ENCODE measurements around the gene TMEM120B.

The TMEM120B gene

DNA sequence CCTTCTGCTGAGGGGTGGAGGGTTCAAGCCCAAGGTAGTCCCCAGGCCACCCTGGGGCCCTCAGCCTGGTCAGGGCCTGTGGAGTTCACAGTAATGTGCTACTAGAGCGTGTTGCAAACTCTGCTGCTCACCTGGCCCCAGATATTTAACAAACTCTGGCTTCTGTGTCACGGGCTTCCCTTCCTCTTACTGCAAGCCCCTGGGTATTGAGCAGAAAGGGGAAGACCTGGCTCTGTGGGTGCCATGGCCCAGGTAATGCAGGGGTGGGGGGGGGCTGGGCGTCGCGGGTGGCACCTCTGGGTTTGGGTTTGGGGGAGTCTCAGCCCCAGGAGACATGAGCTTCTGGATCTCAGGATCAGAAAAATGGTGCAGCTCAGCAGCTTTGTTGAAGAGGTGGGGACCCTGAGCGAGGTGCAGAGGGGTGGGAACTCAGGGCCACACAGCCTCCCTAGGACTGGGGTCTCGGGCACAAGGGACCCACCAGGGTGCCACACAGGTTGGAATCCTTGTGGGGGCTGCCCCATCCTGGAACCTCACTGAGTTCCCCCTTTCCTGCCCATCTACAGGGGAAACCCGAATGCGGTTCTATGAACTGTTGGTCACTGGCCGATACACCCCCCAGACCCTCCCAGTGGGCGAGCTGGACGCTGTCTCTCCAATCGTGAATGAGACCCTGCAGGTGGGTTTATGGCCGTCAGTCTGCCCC lies 95.2 kb downstream of the TMEM120B start:
- no peak for DNase-seq (ENCODE audit: low spot score)
- Mint-ChIP-seq H3K36me3 (ENCODE audit: low read depth) (peaks cover 44% of the 10 kb centered on the region), H3K27ac (no peak overlapping the region), H3K27me3 (ENCODE audit: low read depth) (no peaks in the 10 kb centered on the region), H3K4me1 (ENCODE audit: low read depth) (peaks cover 32% of the 10 kb centered on the region), H3K9me3 (no peaks in the 10 kb centered on the region), H3K4me3 (peak overlapping the region; percentile 15)

DNA sequence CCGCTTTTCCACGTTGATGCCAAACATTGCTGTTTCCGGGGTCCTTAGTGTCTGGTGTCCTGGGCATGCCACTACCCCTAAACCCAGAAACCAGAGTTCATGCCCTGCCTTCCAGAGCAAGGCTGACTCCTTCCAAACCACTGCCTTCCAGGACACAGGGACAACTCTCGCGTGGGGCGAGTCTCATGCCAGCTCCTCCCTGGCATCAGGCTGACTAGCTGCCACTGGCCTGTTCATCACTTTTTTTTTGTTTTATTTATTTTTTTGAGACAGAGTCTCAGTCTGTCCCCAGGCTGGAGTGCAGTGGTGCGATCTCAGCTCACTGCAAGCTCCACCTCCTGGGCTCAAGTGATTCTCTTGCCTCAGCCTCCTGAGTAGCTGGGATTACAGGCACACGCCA lies 96.1 kb downstream of the TMEM120B start:
- no peaks in the 10 kb centered on the region for H3K9me3 Mint-ChIP-seq
- H3K27me3 Mint-ChIP-seq (ENCODE audit: low read depth) = no peaks in the 10 kb centered on the region
- no peak overlapping the region for H3K27ac Mint-ChIP-seq
- H3K4me1 Mint-ChIP-seq (ENCODE audit: low read depth) = peaks cover 36% of the 10 kb centered on the region
- peaks cover 52% of the 10 kb centered on the region for H3K36me3 Mint-ChIP-seq (ENCODE audit: low read depth)
- no peak for DNase-seq (ENCODE audit: low spot score)
- no peak overlapping the region for H3K4me3 Mint-ChIP-seq

DNA sequence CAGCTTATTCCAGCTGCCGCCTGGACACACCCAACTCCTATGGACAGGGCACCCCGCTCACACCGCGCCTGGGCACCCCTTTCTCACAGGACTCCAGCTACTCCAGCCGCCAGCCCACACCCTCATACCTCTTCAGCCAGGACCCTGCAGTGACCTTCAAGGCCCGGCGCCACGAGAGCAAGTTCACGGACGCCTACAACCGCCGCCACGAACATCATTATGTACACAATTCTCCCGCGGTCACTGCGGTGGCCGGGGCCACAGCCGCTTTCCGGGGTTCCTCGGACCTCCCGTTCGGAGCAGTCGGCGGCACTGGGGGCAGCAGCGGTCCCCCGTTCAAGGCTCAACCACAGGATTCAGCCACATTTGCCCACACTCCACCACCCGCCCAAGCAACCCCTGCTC lies 97.2 kb downstream of the TMEM120B start:
- Mint-ChIP-seq H3K36me3 (ENCODE audit: low read depth) (peaks cover 56% of the 10 kb centered on the region), H3K27me3 (ENCODE audit: low read depth) (no peaks in the 10 kb centered on the region), H3K4me1 (ENCODE audit: low read depth) (peaks cover 37% of the 10 kb centered on the region), H3K27ac (no peak overlapping the region), H3K9me3 (no peaks in the 10 kb centered on the region), H3K4me3 (peak overlapping the region; percentile 21)
- no peak for DNase-seq (ENCODE audit: low spot score)

DNA sequence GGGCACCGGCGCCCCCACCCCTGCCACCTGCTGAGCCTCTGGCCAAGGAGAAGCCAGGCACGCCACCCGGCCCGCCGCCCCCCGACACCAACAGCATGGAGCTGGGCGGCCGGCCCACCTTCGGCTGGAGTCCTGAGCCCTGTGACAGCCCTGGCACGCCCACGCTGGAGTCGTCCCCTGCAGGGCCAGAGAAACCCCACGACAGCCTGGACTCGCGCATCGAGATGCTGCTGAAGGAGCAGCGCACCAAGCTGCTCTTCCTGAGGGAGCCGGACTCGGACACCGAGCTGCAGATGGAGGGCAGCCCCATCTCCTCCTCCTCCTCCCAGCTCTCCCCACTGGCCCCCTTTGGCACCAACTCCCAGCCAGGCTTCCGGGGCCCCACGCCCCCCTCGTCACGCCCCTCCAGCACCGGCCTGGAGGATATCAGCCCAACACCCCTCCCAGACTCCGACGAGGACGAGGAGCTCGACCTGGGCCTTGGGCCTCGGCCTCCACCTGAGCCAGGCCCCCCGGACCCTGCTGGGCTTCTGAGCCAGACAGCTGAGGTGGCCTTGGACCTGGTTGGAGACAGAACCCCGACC lies 97.8 kb downstream of the TMEM120B start:
- Mint-ChIP-seq H3K27me3 (ENCODE audit: low read depth) (no peaks in the 10 kb centered on the region), H3K4me1 (ENCODE audit: low read depth) (peaks cover 37% of the 10 kb centered on the region), H3K9me3 (no peaks in the 10 kb centered on the region), H3K27ac (no peak overlapping the region), H3K4me3 (peak overlapping the region; percentile 78), H3K36me3 (ENCODE audit: low read depth) (peaks cover 58% of the 10 kb centered on the region)
- no peak for DNase-seq (ENCODE audit: low spot score)

DNA sequence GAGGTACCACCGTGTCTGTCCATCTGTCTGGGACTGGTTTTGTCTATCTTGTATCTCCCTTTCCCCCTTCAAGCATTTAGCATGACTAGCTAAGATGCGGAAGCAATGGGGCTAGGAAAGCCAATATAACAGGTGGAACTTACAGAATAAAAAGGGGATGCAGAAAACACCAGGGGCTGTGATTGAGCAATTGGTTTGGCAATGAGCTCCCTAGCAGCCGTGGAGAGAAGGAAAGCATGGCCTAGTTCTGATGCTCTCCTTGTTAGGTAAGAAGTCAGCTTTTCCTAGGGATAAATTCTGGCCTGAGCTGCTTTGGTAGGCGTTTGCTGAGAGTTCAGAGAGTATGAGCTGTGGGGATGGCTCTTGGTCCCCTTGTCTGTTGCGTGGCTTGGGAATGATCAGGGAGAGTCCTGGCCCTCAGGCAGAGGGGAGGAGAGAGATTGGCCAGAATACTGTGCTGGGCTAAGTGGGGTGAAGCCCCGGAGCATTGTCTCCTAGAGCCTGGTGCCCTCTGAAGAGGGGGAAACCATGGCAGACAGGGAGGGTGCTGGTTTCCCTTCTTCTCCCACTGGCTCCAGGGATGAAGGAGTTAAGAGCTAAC lies 98.4 kb downstream of the TMEM120B start:
- peak overlapping the region; percentile 7 for H3K27ac Mint-ChIP-seq
- H3K4me1 Mint-ChIP-seq (ENCODE audit: low read depth) = peaks cover 37% of the 10 kb centered on the region

DNA sequence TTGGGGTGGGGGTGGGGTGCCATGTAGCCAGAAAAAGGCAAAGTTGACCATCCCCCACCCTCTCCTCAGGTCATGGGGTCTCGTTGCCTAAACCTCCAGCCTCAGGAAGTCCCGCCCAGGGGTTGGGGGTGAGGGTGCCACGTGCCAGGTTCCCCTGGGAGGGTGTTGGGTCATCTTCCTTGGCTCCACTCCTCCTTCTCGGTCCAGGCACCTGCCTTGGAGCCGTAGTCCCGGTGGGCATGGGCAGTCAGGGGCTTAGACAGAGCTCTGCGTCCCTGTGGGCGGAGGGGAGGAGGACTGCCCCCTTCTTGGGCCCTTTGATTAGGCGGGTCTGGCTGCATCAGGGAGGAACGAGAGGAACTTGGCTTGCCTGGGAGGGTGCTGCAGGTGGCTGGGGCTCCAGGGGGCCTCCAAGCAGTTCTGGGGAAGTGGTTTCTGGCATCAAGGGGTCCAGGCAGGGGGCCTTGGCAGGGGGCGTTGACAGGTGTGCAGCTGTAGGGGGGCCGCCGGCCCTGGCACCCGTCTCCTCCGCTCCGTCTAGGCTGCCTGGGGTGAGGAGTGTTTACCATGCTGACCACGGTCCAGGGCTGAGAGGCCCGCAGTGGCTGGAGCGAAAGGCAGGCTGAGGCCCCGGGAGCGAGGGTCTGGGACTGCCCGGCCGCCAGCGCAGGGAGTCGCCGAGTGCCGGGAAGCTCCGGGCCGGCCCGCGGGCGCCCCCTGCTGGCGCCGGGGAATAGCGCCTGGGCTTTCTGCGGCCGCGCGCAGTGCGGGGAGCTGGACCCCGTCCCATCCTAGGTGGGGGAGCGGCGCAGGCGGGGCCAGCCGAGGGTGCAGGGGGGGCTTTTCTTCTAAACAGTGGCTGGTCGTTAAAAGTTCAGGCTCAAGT lies 99.1 kb downstream of the TMEM120B start:
- Mint-ChIP-seq H3K36me3 (ENCODE audit: low read depth) (peaks cover 58% of the 10 kb centered on the region), H3K4me1 (ENCODE audit: low read depth) (peaks cover 31% of the 10 kb centered on the region), H3K27ac (no peak overlapping the region), H3K27me3 (ENCODE audit: low read depth) (no peaks in the 10 kb centered on the region), H3K4me3 (peak overlapping the region; percentile 78), H3K9me3 (no peaks in the 10 kb centered on the region)
- DNase-seq (ENCODE audit: low spot score) = peak; percentile 71

More for the DNA sequence above, 98.4 kb downstream of the TMEM120B start:
- Mint-ChIP-seq H3K9me3 (no peaks in the 10 kb centered on the region), H3K36me3 (ENCODE audit: low read depth) (peaks cover 58% of the 10 kb centered on the region), H3K4me3 (peak overlapping the region; percentile 78), H3K27me3 (ENCODE audit: low read depth) (no peaks in the 10 kb centered on the region)
- DNase-seq (ENCODE audit: low spot score) = no peak

DNA sequence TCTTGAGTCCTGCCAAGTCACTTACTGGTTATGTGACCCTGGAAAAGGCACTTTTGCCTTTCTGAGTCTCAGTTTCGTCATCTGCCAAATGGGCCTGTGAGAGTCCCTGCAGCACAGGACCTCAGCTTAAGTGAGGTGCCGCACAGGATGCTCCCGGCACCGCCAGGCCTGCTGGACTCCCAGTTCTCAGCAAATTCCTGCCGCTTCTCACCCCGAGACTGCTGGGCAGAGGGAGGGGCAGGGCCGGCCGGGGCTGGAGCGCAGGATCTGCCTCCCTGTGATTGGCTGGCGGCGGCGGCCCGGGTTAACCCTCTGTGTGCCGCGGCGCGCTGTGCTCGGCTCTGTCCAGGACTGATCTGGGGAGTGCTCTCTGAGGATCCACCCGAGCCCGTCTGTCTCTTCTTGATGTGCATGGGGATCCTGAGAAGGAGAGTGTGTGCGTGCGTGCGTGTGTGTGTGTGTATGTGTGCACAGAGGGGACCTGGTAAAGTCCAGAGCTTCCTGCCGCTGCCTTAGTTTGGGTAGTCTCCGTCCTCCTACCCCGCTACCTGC lies 99.8 kb downstream of the TMEM120B start:
- Mint-ChIP-seq H3K36me3 (ENCODE audit: low read depth) (peaks cover 59% of the 10 kb centered on the region), H3K27ac (no peak overlapping the region), H3K4me1 (ENCODE audit: low read depth) (peaks cover 31% of the 10 kb centered on the region), H3K4me3 (peak overlapping the region; percentile 78), H3K9me3 (no peaks in the 10 kb centered on the region), H3K27me3 (ENCODE audit: low read depth) (no peaks in the 10 kb centered on the region)
- no peak for DNase-seq (ENCODE audit: low spot score)

DNA sequence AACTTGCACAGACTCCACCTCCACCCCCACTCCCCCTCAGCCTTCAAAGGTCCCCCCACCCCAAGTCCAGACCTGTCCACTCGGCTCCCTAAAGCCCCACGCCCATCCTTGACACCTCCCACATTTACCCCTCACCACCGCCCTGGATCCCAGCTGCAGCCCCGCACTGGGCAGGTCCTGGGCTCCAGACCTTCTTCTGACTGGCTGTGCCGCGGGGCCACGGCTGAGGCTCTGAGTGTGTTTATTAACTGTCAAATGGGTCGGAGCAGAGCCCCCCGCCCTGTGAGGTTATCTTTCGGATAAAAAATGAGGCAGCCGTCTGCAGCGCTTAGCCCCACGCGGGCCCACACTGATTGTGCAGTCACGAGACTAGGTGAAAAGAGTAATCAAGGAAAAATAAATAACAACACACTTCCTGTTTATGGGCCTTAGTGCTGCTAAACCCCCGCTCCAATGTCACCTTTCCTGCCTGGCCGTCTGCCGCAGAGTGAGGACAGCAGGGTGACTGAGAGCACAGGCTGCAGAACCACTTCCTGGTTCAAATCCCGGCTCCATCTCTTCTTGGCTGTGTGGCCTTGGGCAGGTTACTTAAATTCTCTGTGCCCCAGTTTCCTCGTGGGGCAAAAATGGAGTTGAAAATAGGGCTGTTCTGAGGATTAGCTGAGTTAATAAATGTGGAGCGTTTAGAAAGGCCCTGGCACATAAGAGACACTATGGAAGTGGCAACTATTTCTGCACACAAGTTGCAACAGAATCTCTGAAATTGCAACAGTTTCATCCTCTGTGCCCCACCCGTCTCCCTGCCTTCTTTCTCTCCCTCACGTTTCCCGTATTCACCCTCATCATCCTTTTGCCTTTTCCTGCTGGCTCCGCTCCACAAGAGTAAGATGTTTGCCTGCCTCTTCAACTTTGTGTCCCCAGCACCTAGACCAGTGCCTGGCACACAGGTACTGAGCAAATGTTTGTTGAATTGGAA lies 100.7 kb downstream of the TMEM120B start:
- H3K27ac Mint-ChIP-seq = peak overlapping the region; percentile 43
- no peak for DNase-seq (ENCODE audit: low spot score)
- H3K9me3 Mint-ChIP-seq = no peaks in the 10 kb centered on the region
- peaks cover 29% of the 10 kb centered on the region for H3K4me1 Mint-ChIP-seq (ENCODE audit: low read depth)
- H3K36me3 Mint-ChIP-seq (ENCODE audit: low read depth) = peaks cover 67% of the 10 kb centered on the region
- peak overlapping the region; percentile 78 for H3K4me3 Mint-ChIP-seq
- H3K27me3 Mint-ChIP-seq (ENCODE audit: low read depth) = no peaks in the 10 kb centered on the region

DNA sequence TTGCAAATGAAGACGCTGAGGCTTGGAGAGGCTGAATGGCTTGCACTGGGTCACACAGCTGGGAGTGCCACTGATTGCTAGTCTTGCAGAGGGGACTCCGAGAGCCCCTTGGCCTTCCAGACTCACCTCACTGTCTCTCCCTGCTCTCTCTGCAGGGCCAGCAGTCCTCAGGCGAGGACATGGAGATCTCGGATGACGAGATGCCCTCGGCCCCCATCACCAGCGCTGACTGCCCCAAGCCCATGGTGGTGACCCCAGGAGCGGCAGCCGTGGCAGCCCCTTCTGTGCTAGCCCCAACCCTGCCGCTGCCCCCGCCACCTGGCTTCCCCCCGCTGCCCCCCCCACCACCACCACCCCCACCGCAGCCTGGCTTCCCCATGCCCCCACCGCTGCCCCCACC lies 101.4 kb downstream of the TMEM120B start:
- Mint-ChIP-seq H3K4me1 (ENCODE audit: low read depth) (peaks cover 29% of the 10 kb centered on the region), H3K27me3 (ENCODE audit: low read depth) (no peaks in the 10 kb centered on the region), H3K9me3 (no peaks in the 10 kb centered on the region), H3K36me3 (ENCODE audit: low read depth) (peaks cover 64% of the 10 kb centered on the region), H3K4me3 (no peak overlapping the region), H3K27ac (no peak overlapping the region)
- no peak for DNase-seq (ENCODE audit: low spot score)

DNA sequence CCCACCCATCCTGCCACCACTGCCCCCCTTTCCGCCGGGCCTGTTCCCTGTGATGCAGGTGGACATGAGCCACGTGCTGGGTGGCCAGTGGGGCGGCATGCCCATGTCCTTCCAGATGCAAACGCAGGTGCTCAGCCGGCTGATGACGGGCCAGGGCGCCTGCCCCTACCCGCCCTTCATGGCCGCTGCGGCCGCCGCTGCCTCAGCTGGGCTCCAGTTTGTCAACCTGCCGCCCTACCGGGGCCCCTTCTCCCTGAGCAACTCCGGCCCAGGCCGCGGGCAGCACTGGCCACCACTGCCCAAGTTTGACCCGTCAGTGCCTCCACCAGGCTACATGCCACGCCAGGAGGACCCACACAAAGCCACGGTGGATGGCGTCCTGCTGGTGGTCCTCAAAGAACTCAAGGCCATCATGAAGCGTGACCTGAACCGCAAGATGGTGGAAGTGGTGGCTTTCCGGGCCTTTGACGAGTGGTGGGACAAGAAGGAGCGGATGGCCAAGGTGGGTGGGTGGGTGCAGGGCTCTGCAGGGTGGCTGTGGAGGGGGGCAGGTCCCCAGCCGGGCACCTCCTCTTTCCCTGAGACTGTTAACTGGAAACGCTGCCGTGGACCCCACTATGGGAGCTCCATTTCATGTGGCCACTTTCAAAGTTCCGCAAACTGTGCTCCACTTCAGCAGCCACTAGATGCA lies 102.0 kb downstream of the TMEM120B start:
- Mint-ChIP-seq H3K27ac (no peak overlapping the region), H3K9me3 (no peaks in the 10 kb centered on the region), H3K4me3 (no peak overlapping the region), H3K4me1 (ENCODE audit: low read depth) (peaks cover 25% of the 10 kb centered on the region), H3K27me3 (ENCODE audit: low read depth) (no peaks in the 10 kb centered on the region), H3K36me3 (ENCODE audit: low read depth) (peaks cover 63% of the 10 kb centered on the region)
- no peak for DNase-seq (ENCODE audit: low spot score)

DNA sequence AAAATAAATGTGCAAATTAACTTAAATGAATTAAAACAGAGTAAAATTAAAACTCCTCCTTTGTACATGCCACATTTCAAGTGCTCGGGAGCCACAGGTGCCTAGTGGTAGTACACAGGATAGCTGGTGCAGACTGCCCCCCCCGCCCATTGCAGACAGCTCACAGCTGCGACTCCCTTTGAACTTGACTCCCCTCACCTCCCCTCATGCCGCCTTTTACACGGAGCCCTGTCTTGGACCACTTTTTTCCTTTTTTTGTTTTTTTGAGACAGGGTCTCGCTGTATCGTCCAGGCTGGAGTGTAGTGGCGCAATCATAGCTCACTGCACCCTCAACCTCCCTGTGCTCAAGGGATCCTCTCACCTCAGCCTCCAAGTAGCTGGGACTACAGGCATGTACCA lies 102.7 kb downstream of the TMEM120B start:
- Mint-ChIP-seq H3K9me3 (no peaks in the 10 kb centered on the region), H3K4me1 (ENCODE audit: low read depth) (peaks cover 24% of the 10 kb centered on the region), H3K4me3 (no peak overlapping the region), H3K36me3 (ENCODE audit: low read depth) (peaks cover 63% of the 10 kb centered on the region), H3K27me3 (ENCODE audit: low read depth) (no peaks in the 10 kb centered on the region), H3K27ac (peak overlapping the region; percentile 21)
- no peak for DNase-seq (ENCODE audit: low spot score)

DNA sequence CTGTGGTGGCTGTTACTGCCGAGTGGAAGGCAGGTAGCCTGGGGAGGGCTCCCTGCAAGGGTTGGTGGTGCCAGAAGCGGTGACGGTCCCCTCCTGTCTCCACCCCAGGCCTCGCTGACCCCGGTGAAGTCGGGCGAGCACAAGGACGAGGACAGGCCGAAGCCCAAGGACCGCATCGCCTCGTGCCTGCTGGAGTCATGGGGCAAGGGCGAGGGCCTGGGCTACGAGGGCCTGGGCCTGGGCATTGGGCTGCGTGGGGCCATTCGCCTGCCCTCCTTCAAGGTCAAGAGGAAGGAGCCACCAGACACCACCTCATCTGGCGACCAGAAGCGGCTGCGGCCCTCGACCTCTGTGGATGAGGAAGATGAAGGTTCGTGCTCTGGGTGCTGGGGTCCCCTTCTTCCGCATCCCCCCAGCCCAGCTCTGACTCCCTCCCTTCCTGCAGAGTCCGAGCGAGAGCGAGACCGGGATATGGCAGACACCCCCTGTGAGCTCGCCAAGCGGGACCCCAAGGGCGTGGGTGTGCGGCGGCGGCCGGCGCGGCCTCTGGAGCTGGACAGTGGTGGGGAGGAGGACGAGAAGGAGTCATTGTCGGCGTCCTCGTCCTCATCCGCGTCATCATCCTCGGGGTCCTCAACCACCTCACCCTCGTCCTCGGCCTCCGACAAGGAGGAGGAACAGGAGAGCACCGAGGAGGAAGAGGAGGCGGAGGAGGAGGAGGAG lies 104.5 kb downstream of the TMEM120B start:
- no peak overlapping the region for H3K4me3 Mint-ChIP-seq
- peaks cover 14% of the 10 kb centered on the region for H3K4me1 Mint-ChIP-seq (ENCODE audit: low read depth)
- DNase-seq (ENCODE audit: low spot score) = no peak
- no peaks in the 10 kb centered on the region for H3K9me3 Mint-ChIP-seq
- peaks cover 64% of the 10 kb centered on the region for H3K36me3 Mint-ChIP-seq (ENCODE audit: low read depth)
- H3K27ac Mint-ChIP-seq = no peak overlapping the region
- H3K27me3 Mint-ChIP-seq (ENCODE audit: low read depth) = no peaks in the 10 kb centered on the region
